Measurements from ENCODE around the gene MDM2. TPM values are rescaled to one million over a fixed set of nuclear protein-coding genes. Genes with fewer than 3 reads are reported as not detected.
A peak's percentile ranks its signal among the peaks of the same experiment; 100 is the strongest.

The MDM2 gene
- total and polyA plus RNA-seq, 10 of the 15 experiments (the other 5 are each of a cell fraction or from before 2014, with no cell fraction given) = 48.2 to 174 (median 85.0) TPM

DNA sequence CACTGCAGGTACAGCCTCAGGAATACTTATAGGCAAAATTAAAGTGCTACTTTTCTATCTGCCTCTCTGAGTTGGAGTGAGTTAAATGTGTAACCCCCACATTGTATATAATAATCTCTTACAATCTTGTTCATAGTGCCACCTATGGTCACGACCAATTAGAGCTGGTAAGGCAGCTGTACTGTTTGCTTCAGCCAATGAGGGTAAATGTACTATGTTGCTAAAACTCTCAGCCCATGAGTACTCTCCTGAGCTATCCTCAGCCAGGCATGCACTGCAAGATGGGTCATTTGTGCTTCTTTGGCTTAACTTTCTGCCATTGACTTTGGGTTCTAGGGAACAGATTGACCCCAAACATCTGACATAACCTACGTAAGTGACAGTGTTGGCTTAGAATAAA lies 15.0 kb upstream of the MDM2 start:
- Histone ChIP-seq H3K9me3 (replicated peaks; ENCODE audit: control insufficient read depth, insufficient read depth, low read length) (no peaks in the 10 kb centered on the region; the same call in 2 of the 3 replicates), H2AFZ (ENCODE audit: control insufficient read depth, low read depth, low read length) (peak overlapping the region; percentile 37; the same call in 1 of the 2 replicates), H3K4me2 (ENCODE audit: control insufficient read depth, insufficient read depth) (no peak overlapping the region), H3K4me3 (no peak overlapping the region), H3K36me3 (ENCODE audit: control insufficient read depth in 2 of 2, insufficient read depth in 2 of 2, low read length in 1 of 2) (no peaks in the 10 kb centered on the region), H3K27ac (ENCODE audit: control insufficient read depth, insufficient read depth) (no peak overlapping the region), H3K27me3 (replicated peaks in 1 of 2; ENCODE audit: control insufficient read depth in 2 of 2, insufficient read depth in 2 of 2, low read length in 1 of 2) (no peaks in the 10 kb centered on the region), H3K79me2 (ENCODE audit: control insufficient read depth, insufficient read depth, low read length) (no peaks in the 10 kb centered on the region), H4K20me1 (ENCODE audit: control insufficient read depth, insufficient read depth) (no peaks in the 10 kb centered on the region), H3K4me1 (ENCODE audit: control insufficient read depth, insufficient read depth, low read length) (no peaks in the 10 kb centered on the region; the same call in 1 of the 2 replicates), H3K9ac (ENCODE audit: control insufficient read depth, insufficient read depth, low read length) (no peak overlapping the region)
- ATAC-seq (peak; percentile 100), FAIRE-seq (peak; percentile 57), DNase-seq (ENCODE audit: low read depth, low spot score) (peak; percentile 66)
- ChIA-PET RAD21 (ENCODE audit: unreplicated experiment) (interaction anchor here (0.6 kb wide), 2 partner anchors 286 to 564 kb away, joined by 3 to 4 read pairs; no protein-coding TSS in a partner anchor), CTCF (interaction anchor here (0.6 to 1.1 kb wide), 4 partner anchors 15 to 757 kb away, joined by 3 read pairs; partner anchors contain the start of gene MDM2), SMC1A (ENCODE audit: uncharacterized antibody, unreplicated experiment) (interaction anchor here (0.8 to 1.1 kb wide), 3 partner anchors 14 to 106 kb away, joined by 3 read pairs; partner anchors contain the start of gene NUP107), POLR2A (no interaction called here)
- WGBS (ENCODE audit: insufficient coverage, insufficient replicate concordance, low lambda C conversion rate, missing lambda C conversion rate) = 55% methylated on average over 2 of the region's 2 CpGs
- BruUV-seq (replicated peaks) = no TSS peak
- intact Hi-C loops (cut with micrococcal nuclease; ENCODE audit: unreplicated experiment) (no loop called here), in situ Hi-C loops (cut with MboI) (no loop called here)
- TF ChIP-seq STAT3 (IDR thresholded peaks at IDR 0.05; ENCODE audit: low read depth, low read length) = no peak
- TF ChIP-seq NFYB (IDR thresholded peaks at IDR 0.05; ENCODE audit: insufficient read depth, low read depth, low read length) = peak; percentile 72
- TF ChIP-seq SP1 (IDR thresholded peaks at IDR 0.05; ENCODE audit: low read depth, low read length) = peak; percentile 68
- no peak for TF ChIP-seq ETV6 (conservative IDR thresholded peaks at IDR 0.05 in 1 of 2, IDR thresholded peaks at IDR 0.05 in 1 of 2; ENCODE audit: borderline replicate concordance in 1 of 2, low read depth in 1 of 2)
- TF ChIP-seq, protein P1, sequence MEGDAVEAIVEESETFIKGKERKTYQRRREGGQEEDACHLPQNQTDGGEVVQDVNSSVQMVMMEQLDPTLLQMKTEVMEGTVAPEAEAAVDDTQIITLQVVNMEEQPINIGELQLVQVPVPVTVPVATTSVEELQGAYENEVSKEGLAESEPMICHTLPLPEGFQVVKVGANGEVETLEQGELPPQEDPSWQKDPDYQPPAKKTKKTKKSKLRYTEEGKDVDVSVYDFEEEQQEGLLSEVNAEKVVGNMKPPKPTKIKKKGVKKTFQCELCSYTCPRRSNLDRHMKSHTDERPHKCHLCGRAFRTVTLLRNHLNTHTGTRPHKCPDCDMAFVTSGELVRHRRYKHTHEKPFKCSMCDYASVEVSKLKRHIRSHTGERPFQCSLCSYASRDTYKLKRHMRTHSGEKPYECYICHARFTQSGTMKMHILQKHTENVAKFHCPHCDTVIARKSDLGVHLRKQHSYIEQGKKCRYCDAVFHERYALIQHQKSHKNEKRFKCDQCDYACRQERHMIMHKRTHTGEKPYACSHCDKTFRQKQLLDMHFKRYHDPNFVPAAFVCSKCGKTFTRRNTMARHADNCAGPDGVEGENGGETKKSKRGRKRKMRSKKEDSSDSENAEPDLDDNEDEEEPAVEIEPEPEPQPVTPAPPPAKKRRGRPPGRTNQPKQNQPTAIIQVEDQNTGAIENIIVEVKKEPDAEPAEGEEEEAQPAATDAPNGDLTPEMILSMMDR (IDR thresholded peaks at IDR 0.05 in 2 of 3, conservative IDR thresholded peaks at IDR 0.05 in 1 of 3; ENCODE audit: control insufficient read depth in 2 of 3, extremely low read depth in 1 of 3, insufficient read depth in 1 of 3, low read depth in 3 of 3, low read length in 3 of 3) = peak in 1 of 3 experiments; percentile 27; a peak in 1 of 6 replicates
- TF ChIP-seq CREB1 (IDR thresholded peaks at IDR 0.05; ENCODE audit: low read depth) = no peak
- TF ChIP-seq, protein P2, sequence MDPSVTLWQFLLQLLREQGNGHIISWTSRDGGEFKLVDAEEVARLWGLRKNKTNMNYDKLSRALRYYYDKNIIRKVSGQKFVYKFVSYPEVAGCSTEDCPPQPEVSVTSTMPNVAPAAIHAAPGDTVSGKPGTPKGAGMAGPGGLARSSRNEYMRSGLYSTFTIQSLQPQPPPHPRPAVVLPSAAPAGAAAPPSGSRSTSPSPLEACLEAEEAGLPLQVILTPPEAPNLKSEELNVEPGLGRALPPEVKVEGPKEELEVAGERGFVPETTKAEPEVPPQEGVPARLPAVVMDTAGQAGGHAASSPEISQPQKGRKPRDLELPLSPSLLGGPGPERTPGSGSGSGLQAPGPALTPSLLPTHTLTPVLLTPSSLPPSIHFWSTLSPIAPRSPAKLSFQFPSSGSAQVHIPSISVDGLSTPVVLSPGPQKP (IDR thresholded peaks at IDR 0.05; ENCODE audit: low read depth, low read length) = no peak
- TF ChIP-seq CREM (IDR thresholded peaks at IDR 0.05; ENCODE audit: low read depth) = no peak
- no peak for TF ChIP-seq STAT1 (conservative IDR thresholded peaks at IDR 0.05)
- no peak for TF ChIP-seq FOXM1 (IDR thresholded peaks at IDR 0.05; ENCODE audit: low read depth, low read length)
- no peak for TF ChIP-seq IRF4 (IDR thresholded peaks at IDR 0.05; ENCODE audit: low read depth, low read length)
- no peak for TF ChIP-seq TAF1 (IDR thresholded peaks at IDR 0.05; ENCODE audit: borderline replicate concordance, low read depth, low read length)
- TF ChIP-seq, protein P3, sequence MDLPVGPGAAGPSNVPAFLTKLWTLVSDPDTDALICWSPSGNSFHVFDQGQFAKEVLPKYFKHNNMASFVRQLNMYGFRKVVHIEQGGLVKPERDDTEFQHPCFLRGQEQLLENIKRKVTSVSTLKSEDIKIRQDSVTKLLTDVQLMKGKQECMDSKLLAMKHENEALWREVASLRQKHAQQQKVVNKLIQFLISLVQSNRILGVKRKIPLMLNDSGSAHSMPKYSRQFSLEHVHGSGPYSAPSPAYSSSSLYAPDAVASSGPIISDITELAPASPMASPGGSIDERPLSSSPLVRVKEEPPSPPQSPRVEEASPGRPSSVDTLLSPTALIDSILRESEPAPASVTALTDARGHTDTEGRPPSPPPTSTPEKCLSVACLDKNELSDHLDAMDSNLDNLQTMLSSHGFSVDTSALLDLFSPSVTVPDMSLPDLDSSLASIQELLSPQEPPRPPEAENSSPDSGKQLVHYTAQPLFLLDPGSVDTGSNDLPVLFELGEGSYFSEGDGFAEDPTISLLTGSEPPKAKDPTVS (IDR thresholded peaks at IDR 0.05; ENCODE audit: low read depth, low read length) = no peak
- TF ChIP-seq MYB (IDR thresholded peaks at IDR 0.05; ENCODE audit: borderline replicate concordance, low read depth, low read length) = no peak

Measured in GM12878 (cell line).